IPS-11a (cell line): ENCODE measurements around the gene ELOB.

Experiments used
- H3K4me3 ChIP-seq: one replicate; pipeline ENCODE4 v1.5.1; 2013; ENCODE audit warnings: low read depth, low read length, control low read depth

ELOB gene

GRCh38 chr16:2777231-2777902 is at the start of gene ELOB:
ELOB (minus strand) TSS chr16:2777280; CDS start chr16:2777239, 41 bp downstream.
- H3K4me3 ChIP-seq = peak within 1 kb of the TSS; percentile 95

GRCh38 chr16:2825906-2826305 is 48.8 kb upstream of the ELOB start:
- no peak overlapping the region for H3K4me3 ChIP-seq

- H3K4me3 ChIP-seq = no peak overlapping the region
Observed at GRCh38 chr16:2825049-2825742, 48.1 kb upstream of the ELOB start.

- H3K4me3 ChIP-seq = no peak overlapping the region
Observed at GRCh38 chr16:2824626-2825025, 47.5 kb upstream of the ELOB start.

- no peak overlapping the region for H3K4me3 ChIP-seq
Observed at GRCh38 chr16:2822496-2822895, 45.4 kb upstream of the ELOB start.

GRCh38 chr16:2822158-2822495 is 45.0 kb upstream of the ELOB start:
- H3K4me3 ChIP-seq = no peak overlapping the region

- H3K4me3 ChIP-seq = no peak overlapping the region
Observed at GRCh38 chr16:2821487-2822157, 44.5 kb upstream of the ELOB start.

GRCh38 chr16:2820836-2821486 is 43.9 kb upstream of the ELOB start:
- H3K4me3 ChIP-seq = no peak overlapping the region

- no peak overlapping the region for H3K4me3 ChIP-seq
Observed at GRCh38 chr16:2819939-2820835, 43.1 kb upstream of the ELOB start.

GRCh38 chr16:2819179-2819938 is 42.3 kb upstream of the ELOB start:
- no peak overlapping the region for H3K4me3 ChIP-seq

- H3K4me3 ChIP-seq = no peak overlapping the region
Observed at GRCh38 chr16:2818272-2818876, 41.3 kb upstream of the ELOB start.

- H3K4me3 ChIP-seq = no peak overlapping the region
Observed at GRCh38 chr16:2817340-2818271, 40.5 kb upstream of the ELOB start.

GRCh38 chr16:2816751-2817339 is 39.8 kb upstream of the ELOB start, which contains the start of gene PRSS21:
PRSS21 (plus strand) TSS chr16:2817237; CDS start chr16:2817269, 32 bp downstream.
- H3K4me3 ChIP-seq = no peak within 1 kb of the TSS

- no peak overlapping the region for H3K4me3 ChIP-seq
Observed at GRCh38 chr16:2815299-2815771, 38.3 kb upstream of the ELOB start.

- no peak overlapping the region for H3K4me3 ChIP-seq
Observed at GRCh38 chr16:2814551-2815298, 37.6 kb upstream of the ELOB start.

GRCh38 chr16:2813771-2814221 is 36.7 kb upstream of the ELOB start:
- H3K4me3 ChIP-seq = no peak overlapping the region
